Measurements from ENCODE around the gene RPL37A. TPM values are rescaled to one million over a fixed set of nuclear protein-coding genes. Genes with fewer than 3 reads are reported as not detected.

Gene RPL37A
- total and polyA plus RNA-seq, 3 experiments from 2014 or later, result 3,268 to 3,698 (median 3,637) TPM

DNA sequence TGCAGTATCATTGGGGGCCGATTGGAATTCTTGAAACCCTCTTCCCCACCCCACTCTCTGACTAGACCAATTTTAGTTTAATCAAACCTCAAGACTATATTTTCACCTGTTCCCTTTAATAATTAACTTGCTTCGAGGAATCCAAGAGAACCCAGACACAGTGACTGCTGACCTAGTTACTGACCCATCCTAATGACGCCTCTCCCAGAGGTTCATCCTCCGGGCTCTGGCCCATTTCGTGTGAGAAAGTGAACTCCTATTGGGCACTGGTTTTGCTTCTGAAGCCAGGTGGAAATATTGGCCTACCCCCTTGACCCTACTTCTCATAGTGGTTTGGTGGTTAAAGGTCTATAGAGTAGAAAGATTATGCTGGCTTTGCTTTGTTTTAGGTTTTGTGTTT lies 39.9 kb downstream of the RPL37A start:
- Histone ChIP-seq H3K27me3 (ENCODE audit: insufficient read depth, low read length, poor library complexity, severe bottlenecking) (no peaks in the 10 kb centered on the region), H3K36me3 (ENCODE audit: insufficient read depth, low read length) (no peaks in the 10 kb centered on the region), H3K9me3 (ENCODE audit: low read length) (no peaks in the 10 kb centered on the region), H3K27ac (ENCODE audit: low read depth, low read length) (no peak overlapping the region), H3K4me1 (ENCODE audit: insufficient read depth, low read length) (no peaks in the 10 kb centered on the region), H3K4me3 (ENCODE audit: low read length) (no peak overlapping the region)
- H3K4me1 Mint-ChIP-seq, result no peaks in the 10 kb centered on the region
- CTCF ChIA-PET, result no interaction called here
- H3K27me3 Mint-ChIP-seq, result peaks cover 5 to 14% of the 10 kb centered on the region in 2 donors
- H3K36me3 Mint-ChIP-seq, result peaks cover 0 to 3% (median 0%) of the 10 kb centered on the region in 3 donors
- no peak overlapping the region for H3K27ac Mint-ChIP-seq
- POLR2A ChIA-PET, result no interaction called here
- H3K4me3 Mint-ChIP-seq, result no peak overlapping the region
- H3K9me3 Mint-ChIP-seq, result no peaks in the 10 kb centered on the region
- no peak for DNase-seq

DNA sequence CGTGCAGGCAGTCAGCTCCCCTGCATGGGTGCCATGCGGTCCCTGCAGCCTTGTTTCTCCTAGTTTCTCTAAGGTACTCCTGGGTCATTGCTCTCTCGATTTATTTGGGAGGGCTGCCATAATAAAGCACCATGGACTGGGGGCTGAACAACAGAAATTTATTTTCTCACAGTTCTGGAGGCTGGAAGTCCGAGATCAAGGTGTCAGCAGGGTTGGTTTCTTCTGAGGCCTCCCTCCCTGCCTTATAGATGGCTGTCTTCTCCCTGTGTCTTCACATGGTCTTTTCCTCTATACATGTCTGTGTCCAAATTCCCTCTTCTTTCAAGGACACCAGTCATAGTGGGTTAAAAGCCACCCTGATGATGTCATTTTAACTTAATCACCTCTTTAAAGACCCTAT lies 40.5 kb downstream of the RPL37A start:
- ChIA-PET POLR2A (no interaction called here), CTCF (no interaction called here)
- Histone ChIP-seq H3K4me1 (ENCODE audit: insufficient read depth, low read length) (no peaks in the 10 kb centered on the region), H3K27me3 (ENCODE audit: insufficient read depth, low read length, poor library complexity, severe bottlenecking) (no peaks in the 10 kb centered on the region), H3K36me3 (ENCODE audit: insufficient read depth, low read length) (no peaks in the 10 kb centered on the region), H3K9me3 (ENCODE audit: low read length) (no peaks in the 10 kb centered on the region), H3K27ac (ENCODE audit: low read depth, low read length) (no peak overlapping the region), H3K4me3 (ENCODE audit: low read length) (no peak overlapping the region)
- Mint-ChIP-seq H3K27ac (no peak overlapping the region), H3K27me3 (peaks cover 5 to 12% of the 10 kb centered on the region in 2 donors), H3K4me1 (no peaks in the 10 kb centered on the region), H3K36me3 (peaks cover 0 to 3% (median 0%) of the 10 kb centered on the region in 3 donors), H3K4me3 (no peak overlapping the region), H3K9me3 (no peaks in the 10 kb centered on the region)
- DNase-seq, result no peak

DNA sequence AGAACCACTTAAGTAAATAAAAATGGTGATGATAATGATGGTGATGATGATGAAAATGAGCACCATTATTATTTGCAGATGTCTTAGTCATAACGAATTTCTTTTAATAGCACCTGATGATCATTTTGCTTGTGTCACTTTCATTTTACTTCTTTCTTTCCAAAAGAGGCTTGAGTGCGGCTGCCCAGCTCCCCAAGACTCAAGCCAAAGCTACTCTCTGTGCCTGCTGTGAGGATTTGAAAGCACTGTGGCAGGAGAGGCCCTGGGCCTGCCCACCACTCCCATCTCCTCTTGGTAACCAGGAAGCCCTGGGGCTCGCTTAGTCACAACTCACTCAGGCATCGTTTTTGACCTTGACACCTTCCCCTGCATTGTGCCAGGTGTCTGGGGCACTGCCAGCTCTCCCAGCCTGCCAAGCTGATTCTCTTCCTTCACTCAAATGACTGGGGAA lies 41.2 kb downstream of the RPL37A start:
- POLR2A ChIA-PET, result no interaction called here
- no peak overlapping the region for H3K4me3 Mint-ChIP-seq
- H3K9me3 Mint-ChIP-seq, result no peaks in the 10 kb centered on the region
- no peak for DNase-seq
- no peaks in the 10 kb centered on the region for H3K36me3 ChIP-seq (ENCODE audit: insufficient read depth, low read length)
- no peak overlapping the region for H3K4me3 ChIP-seq (ENCODE audit: low read length)
- H3K9me3 ChIP-seq (ENCODE audit: low read length), result no peaks in the 10 kb centered on the region
- no peaks in the 10 kb centered on the region for H3K4me1 ChIP-seq (ENCODE audit: insufficient read depth, low read length)
- no peak overlapping the region for H3K27ac ChIP-seq (ENCODE audit: low read depth, low read length)
- no peaks in the 10 kb centered on the region for H3K4me1 Mint-ChIP-seq
- peaks cover 3 to 13% of the 10 kb centered on the region in 2 donors for H3K27me3 Mint-ChIP-seq
- CTCF ChIA-PET, result no interaction called here
- peak overlapping the region in 1 of 8 donors; percentile 73 for H3K27ac Mint-ChIP-seq
- peaks cover 0 to 3% (median 0%) of the 10 kb centered on the region in 3 donors for H3K36me3 Mint-ChIP-seq
- H3K27me3 ChIP-seq (ENCODE audit: insufficient read depth, low read length, poor library complexity, severe bottlenecking), result no peaks in the 10 kb centered on the region

DNA sequence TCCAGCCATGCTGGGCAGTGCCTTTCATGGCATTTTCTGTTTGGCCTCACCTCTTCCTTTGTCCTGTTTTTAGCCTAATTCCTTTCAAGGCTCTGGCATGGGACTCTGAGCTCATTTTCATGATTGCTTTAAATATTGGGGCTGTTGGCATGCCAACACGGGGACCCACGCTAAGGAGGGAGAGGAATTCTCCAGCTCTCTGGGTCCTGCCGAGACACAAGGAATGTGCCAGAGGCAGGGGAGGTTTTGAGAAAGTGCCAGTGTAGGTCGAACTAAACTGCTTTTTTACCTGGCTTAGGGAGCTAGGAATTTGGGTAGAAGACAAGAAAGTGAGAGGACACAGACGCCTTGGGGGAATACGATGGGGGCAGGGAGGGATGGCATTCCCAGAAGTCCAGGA lies 42.3 kb downstream of the RPL37A start:
- H3K9me3 Mint-ChIP-seq, result no peaks in the 10 kb centered on the region
- H3K27ac Mint-ChIP-seq, result no peak overlapping the region
- H3K4me1 Mint-ChIP-seq, result no peaks in the 10 kb centered on the region
- Histone ChIP-seq H3K4me1 (ENCODE audit: insufficient read depth, low read length) (no peaks in the 10 kb centered on the region), H3K9me3 (ENCODE audit: low read length) (no peaks in the 10 kb centered on the region), H3K27me3 (ENCODE audit: insufficient read depth, low read length, poor library complexity, severe bottlenecking) (no peaks in the 10 kb centered on the region), H3K4me3 (ENCODE audit: low read length) (no peak overlapping the region), H3K36me3 (ENCODE audit: insufficient read depth, low read length) (no peaks in the 10 kb centered on the region), H3K27ac (ENCODE audit: low read depth, low read length) (no peak overlapping the region)
- peak overlapping the region in 1 of 7 donors; percentile 71 for H3K4me3 Mint-ChIP-seq
- peaks cover 5 to 11% of the 10 kb centered on the region in 2 donors for H3K27me3 Mint-ChIP-seq
- ChIA-PET POLR2A (no interaction called here), CTCF (no interaction called here)
- no peak for DNase-seq
- peaks cover 0 to 3% (median 0%) of the 10 kb centered on the region in 3 donors for H3K36me3 Mint-ChIP-seq

DNA sequence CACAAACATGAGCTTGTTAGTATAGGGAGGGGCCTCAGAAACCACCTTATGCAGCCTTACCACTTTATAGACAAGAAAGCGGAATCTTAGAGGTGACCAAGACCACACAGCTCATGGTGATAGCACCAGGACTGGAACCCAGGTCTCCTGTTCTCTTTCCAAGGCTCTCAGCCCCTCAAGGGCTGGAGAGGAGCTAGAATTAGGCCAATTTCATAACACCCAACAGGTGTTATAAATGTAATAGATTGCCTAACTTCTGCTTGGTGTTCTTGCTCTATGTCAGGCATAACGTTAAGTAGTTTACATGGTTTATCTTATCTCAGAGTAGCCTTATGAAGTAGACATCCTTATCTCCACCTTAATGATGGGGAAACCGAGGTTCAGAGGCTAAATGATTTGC lies 42.9 kb downstream of the RPL37A start:
- Histone ChIP-seq H3K36me3 (ENCODE audit: insufficient read depth, low read length) (no peaks in the 10 kb centered on the region), H3K4me1 (ENCODE audit: insufficient read depth, low read length) (no peaks in the 10 kb centered on the region), H3K27ac (ENCODE audit: low read depth, low read length) (no peak overlapping the region), H3K27me3 (ENCODE audit: insufficient read depth, low read length, poor library complexity, severe bottlenecking) (peaks cover under 1% of the 10 kb centered on the region), H3K9me3 (ENCODE audit: low read length) (no peaks in the 10 kb centered on the region), H3K4me3 (ENCODE audit: low read length) (no peak overlapping the region)
- ChIA-PET CTCF (no interaction called here), POLR2A (no interaction called here)
- H3K4me1 Mint-ChIP-seq, result no peaks in the 10 kb centered on the region
- H3K4me3 Mint-ChIP-seq, result no peak overlapping the region
- peaks cover 5 to 11% of the 10 kb centered on the region in 2 donors for H3K27me3 Mint-ChIP-seq
- no peaks in the 10 kb centered on the region for H3K9me3 Mint-ChIP-seq
- no peak for DNase-seq
- H3K27ac Mint-ChIP-seq, result no peak overlapping the region
- H3K36me3 Mint-ChIP-seq, result peaks cover 0 to 3% (median 0%) of the 10 kb centered on the region in 3 donors

DNA sequence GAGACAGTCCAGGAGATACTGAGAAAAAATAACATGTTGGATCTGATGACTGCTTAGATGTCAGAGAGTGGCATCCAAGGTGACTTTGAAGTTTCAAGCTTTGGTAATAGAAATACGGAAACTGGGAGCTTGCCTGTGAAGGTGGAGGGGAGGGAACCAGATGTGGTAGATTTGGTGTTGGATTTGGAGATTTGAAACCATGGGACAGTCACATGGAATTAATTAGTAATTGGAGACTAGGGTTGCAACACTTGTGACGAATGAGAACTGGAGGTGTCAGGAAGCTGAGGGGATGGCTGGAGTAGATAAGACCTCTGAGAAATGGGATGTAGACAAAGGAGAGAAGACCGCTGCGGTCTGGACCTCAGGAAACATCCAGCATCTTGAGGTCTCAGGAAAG lies 46.7 kb downstream of the RPL37A start:
- Histone ChIP-seq H3K27me3 (ENCODE audit: insufficient read depth, low read length, poor library complexity, severe bottlenecking) (peaks cover 3% of the 10 kb centered on the region), H3K4me1 (ENCODE audit: insufficient read depth, low read length) (no peaks in the 10 kb centered on the region), H3K27ac (ENCODE audit: low read depth, low read length) (no peak overlapping the region), H3K4me3 (ENCODE audit: low read length) (no peak overlapping the region), H3K36me3 (ENCODE audit: insufficient read depth, low read length) (no peaks in the 10 kb centered on the region), H3K9me3 (ENCODE audit: low read length) (no peaks in the 10 kb centered on the region)
- Mint-ChIP-seq H3K36me3 (no peaks in the 10 kb centered on the region), H3K9me3 (no peaks in the 10 kb centered on the region), H3K27ac (peak overlapping the region in 1 of 8 donors; percentile 21), H3K4me3 (no peak overlapping the region), H3K4me1 (no peaks in the 10 kb centered on the region), H3K27me3 (peaks cover 5 to 11% of the 10 kb centered on the region in 2 donors)
- POLR2A ChIA-PET, result no interaction called here
- CTCF ChIA-PET, result no interaction called here
- DNase-seq, result no peak

DNA sequence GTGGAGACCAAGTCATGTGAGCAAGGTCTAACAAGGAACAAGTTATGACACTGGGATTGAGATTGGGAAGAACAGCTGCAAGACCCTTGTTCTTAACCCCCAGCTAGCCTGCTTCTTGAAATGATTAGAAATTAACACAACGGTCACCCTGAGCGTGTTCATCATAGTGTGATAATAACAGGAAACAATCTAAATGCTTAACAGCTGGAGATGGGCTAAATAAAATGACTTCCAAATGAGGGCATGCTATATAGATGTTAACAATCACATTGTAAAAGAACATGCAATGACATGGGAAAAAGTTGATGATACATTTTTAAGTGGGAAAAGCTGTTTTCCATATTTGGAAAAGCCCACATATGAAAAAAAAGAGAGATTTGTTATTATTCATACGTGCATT lies 47.6 kb downstream of the RPL37A start:
- Histone ChIP-seq H3K27me3 (ENCODE audit: insufficient read depth, low read length, poor library complexity, severe bottlenecking) (peaks cover 3% of the 10 kb centered on the region), H3K36me3 (ENCODE audit: insufficient read depth, low read length) (no peaks in the 10 kb centered on the region), H3K27ac (ENCODE audit: low read depth, low read length) (no peak overlapping the region), H3K4me3 (ENCODE audit: low read length) (no peak overlapping the region), H3K4me1 (ENCODE audit: insufficient read depth, low read length) (no peaks in the 10 kb centered on the region), H3K9me3 (ENCODE audit: low read length) (no peaks in the 10 kb centered on the region)
- H3K4me1 Mint-ChIP-seq, result no peaks in the 10 kb centered on the region
- H3K27ac Mint-ChIP-seq, result no peak overlapping the region
- H3K9me3 Mint-ChIP-seq, result no peaks in the 10 kb centered on the region
- ChIA-PET CTCF (no interaction called here), POLR2A (no interaction called here)
- peaks cover 2 to 8% of the 10 kb centered on the region in 2 donors for H3K27me3 Mint-ChIP-seq
- H3K4me3 Mint-ChIP-seq, result no peak overlapping the region
- H3K36me3 Mint-ChIP-seq, result no peaks in the 10 kb centered on the region
- DNase-seq, result no peak

DNA sequence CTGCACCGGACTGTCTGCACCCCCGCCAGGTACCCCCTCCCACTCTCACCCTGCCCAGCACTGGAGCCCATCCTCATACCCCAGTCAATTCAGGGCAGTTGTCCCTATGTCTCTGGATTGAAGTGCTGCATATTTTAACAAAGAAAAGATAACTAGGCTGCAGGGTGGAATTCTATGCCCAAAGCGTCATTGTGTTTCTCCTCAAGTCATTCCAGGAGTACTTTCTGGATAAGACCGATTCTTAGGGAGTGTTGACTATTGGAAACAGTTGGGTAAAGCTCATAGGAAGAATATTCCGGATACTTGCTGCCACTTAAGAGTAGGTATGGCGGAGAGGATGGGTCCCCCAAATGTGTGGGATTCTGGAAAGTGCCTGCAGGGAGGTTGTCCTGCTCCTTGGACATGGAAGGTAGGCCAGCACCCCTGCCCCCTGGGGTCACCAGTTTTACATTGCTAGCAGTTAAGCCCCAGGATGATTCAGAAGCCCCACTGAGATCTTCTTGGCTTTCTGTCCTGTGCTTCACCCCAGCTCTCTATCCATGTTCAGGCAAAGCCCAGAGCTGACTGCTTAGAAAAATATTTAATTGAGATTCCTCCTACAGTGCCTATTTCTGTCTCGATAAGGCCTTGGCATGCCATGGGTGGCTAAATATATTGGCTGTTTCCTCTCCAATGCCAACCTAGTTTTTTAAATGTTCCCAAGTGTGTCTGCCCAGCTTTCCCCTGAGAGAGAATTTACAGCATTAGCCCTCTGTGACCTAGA lies 48.2 kb downstream of the RPL37A start:
- peaks cover 3% of the 10 kb centered on the region for H3K27me3 ChIP-seq (ENCODE audit: insufficient read depth, low read length, poor library complexity, severe bottlenecking)
- Mint-ChIP-seq H3K4me1 (no peaks in the 10 kb centered on the region), H3K9me3 (no peaks in the 10 kb centered on the region), H3K27me3 (peaks cover 2 to 8% of the 10 kb centered on the region in 2 donors), H3K27ac (no peak overlapping the region), H3K36me3 (no peaks in the 10 kb centered on the region), H3K4me3 (no peak overlapping the region)
- POLR2A ChIA-PET, result no interaction called here
- no peak overlapping the region for H3K4me3 ChIP-seq (ENCODE audit: low read length)
- DNase-seq, result no peak
- H3K36me3 ChIP-seq (ENCODE audit: insufficient read depth, low read length), result no peaks in the 10 kb centered on the region
- no peak overlapping the region for H3K27ac ChIP-seq (ENCODE audit: low read depth, low read length)
- no peaks in the 10 kb centered on the region for H3K4me1 ChIP-seq (ENCODE audit: insufficient read depth, low read length)
- CTCF ChIA-PET, result no interaction called here
- no peaks in the 10 kb centered on the region for H3K9me3 ChIP-seq (ENCODE audit: low read length)
